Sciatic nerve (tissue), 2 donors: ENCODE data around the gene GLIS1. TPM values are rescaled to one million over a fixed set of nuclear protein-coding genes. Genes with fewer than 3 reads are reported as not detected.
A peak's percentile ranks its signal among the peaks of the same experiment; 100 is the strongest.

Experiments
- ATAC-seq: fragments of 200-7000 bp; cut with Tn5 transposase; one replicate; pipeline ENCODE4 v1.9.1; 2020; ENCODE audit warnings: mild to moderate bottlenecking, moderate library complexity
- DNase-seq: peaks from one replicate; pipeline ENCODE4 v3.0.0-alpha.2; 2020; ENCODE audit warnings: low spot score
- intact Hi-C: fragments of 100-400 bp; cut with DNase I; formaldehyde crosslinking; loops from one replicate; pipeline ENCODE4 v1.14.2; 2022
- total RNA-seq: library from RNA; stranded (reverse); fragmentation: NEBNext Ultra II Directional; extraction: Animal tissue kit (Norgen Biotek cat#: 25700); gene quantifications from one replicate; pipeline ENCODE4 v1.2.1, GENCODE V29; 2021
- donor health status: DM: no; HTN: no; CAD: no.
- donor health status: DM: no; HTN: no; CAD: no.

Gene GLIS1
- total RNA-seq, 1 donor from 2014 or later = 0.98 TPM

DNA sequence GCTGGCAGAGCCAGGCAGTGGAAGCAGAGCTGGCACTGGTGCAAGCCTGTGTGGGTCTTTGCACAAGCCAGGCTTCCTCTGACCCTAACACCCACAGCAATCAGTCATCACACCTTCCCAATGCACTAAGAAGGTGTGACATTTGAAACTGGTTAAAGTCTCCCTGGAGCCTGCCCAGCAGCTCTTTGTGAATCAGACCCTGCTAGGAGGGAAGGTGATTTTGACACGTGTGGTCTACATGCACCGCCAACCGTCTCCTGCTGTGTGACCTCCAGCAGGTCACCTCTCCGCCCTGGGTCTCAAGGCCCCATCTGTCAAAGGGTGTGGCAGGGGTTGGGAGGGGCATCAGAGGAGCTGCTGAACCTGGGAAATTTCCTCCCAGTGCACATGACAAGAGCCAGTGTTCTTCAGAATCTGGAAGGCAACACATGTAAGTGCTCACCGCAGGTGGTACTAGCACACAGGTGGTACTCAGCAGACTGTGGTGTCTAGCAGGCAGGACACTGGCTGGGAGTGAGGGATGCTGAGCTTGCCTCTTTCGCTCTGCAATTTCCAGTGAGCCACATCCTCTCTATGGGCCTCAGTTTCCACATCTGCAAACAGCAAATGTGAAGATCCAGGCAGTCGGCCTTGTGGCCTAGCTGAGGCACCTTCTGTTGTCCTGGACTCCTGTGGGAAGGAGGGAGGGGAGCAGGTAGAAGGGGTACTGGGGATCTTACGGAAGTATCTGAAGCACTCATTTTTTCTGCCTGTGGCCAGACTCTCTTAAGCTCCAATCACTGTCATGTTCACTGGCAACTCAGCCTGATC lies 156.5 kb downstream of the GLIS1 start:
- intact Hi-C loops = no loop called here
- DNase-seq = peak; percentile 35

DNA sequence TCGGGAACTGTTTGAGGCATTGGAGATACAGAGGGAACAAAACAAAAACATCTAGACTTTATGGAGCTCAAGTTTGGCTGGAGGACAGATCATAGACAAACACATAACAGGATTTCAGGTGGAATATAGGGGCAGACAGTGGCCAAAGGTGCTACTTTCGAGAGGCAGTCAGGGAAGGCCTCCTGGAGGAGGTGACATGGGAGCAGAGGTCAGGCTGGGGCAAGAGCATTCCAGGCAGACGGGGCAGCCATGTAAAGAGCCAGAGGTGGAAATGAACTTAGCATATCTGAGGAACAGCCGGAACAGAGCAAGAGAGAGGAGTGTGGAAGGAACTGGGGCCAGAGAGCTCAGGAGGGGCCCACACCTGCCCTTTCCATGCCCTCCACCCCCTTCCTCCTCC lies 157.5 kb downstream of the GLIS1 start:
- intact Hi-C loops = no loop called here
- DNase-seq = peak; percentile 7
- ATAC-seq = no peak

More for the DNA sequence above, 156.5 kb downstream of the GLIS1 start:
- ATAC-seq = no peak

DNA sequence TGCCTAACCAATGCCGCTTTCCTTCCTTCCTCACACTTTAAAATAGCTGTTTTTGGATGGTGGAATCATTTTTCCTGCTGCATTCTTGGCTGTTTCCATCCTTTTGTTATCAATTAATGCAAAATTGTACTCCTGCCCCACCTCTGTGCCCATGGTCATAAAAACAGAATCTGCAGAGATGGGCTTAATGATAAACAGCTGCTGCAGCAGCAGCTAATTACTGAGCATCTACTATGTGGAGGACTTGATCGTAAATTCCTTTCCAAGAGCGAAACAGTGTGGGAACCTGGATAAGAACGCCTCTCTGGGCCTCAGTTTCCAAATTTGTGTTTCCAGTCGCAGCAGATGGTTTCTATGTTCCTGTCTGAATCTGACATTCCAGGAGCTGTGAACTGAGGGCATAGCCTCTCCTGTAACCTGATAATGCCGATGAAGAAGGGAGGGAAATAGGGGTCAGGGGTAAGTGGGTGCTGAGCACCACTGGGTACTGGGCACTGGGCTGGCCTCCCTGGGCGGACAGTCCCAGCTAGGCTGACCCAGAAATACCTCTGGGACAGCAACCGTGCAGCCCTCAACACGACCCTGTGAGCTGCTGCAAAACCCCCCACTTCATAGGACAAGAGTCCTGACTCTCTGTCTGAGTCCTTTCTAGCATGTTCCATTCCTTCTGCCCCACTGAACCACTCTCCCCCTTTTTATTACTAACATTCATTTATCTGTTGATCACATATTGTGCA lies 158.1 kb downstream of the GLIS1 start:
- ATAC-seq = no peak
- DNase-seq = peak; percentile 14
- intact Hi-C loops = no loop called here

DNA sequence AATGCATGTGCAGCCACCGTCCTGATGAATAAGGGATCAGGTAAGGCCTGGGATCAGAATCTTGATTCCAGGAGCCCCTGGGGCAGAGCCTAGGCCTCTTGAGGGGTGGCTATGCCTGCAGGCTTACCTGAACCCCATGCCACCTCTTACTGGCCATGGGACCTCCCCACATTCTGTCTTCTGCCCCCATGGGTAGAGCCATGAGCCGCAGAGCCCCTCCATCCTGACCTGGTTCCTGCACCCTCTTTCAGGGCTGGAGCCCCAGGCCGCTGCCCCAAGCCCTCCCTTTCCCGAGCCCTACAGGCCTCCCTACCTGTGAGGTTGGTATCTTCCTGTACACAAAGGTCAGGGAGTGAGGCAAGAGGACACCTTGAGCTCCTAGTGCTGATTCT lies 159.0 kb downstream of the GLIS1 start:
- intact Hi-C loops = no loop called here
- ATAC-seq = no peak
- peak; percentile 12 for DNase-seq

DNA sequence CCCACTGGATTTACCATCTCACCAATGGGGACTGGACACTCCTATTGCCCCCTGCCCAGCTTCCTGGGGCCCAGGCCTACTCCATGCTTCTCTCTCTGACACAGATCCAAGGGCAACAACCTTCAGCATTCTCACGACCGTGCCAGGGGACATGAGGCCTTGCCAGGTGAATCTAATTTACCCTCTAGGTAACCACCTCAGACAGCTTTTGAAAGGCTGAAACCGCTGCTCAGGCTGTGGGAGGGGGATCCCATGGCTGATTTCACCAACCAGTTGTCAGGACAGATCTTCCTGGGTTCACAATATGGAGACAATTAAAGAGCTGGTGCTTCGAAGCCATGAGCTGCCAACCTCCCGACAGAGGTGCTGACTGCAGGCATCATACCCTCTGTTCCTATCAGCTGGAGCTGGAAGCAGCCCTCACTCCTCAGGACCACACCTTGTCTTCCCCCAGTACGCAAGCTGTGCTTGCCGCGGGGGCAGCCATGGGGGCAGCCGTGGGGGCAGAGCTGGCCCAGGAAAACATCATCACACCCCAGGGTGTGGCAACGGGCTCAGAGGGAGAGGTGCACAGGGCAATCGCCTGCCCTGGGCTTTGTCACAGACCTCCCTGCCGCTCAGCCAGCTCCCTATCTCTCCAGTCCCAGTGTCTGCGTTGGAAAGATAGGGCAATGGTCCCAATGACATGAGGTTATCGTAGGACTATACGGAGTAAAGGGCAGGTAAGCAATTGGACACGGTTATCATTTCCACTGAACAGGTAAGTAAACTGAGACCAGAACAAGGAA lies 159.5 kb downstream of the GLIS1 start:
- ATAC-seq (no peak), DNase-seq (peak; percentile 45)
- intact Hi-C loops = no loop called here

DNA sequence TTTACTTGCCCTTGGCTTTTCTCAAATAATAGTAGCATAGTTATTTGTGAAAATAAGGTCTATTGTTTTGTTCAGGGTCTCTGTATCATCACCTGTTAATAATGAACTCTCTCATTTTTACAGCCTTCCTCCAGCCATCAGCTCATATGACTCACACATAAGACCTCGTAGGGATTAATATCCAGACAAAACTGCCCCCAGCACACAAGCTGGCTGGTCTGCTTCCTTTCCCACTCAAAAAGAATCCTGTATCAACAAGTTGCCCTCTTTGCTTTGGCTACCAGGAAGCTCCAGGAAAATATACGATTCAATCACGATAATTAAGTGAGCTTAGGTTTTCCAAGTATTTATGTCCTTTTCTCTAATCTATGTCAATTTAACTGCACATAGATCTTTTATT lies 160.6 kb downstream of the GLIS1 start:
- DNase-seq = no peak
- intact Hi-C loops = no loop called here
- ATAC-seq = no peak

DNA sequence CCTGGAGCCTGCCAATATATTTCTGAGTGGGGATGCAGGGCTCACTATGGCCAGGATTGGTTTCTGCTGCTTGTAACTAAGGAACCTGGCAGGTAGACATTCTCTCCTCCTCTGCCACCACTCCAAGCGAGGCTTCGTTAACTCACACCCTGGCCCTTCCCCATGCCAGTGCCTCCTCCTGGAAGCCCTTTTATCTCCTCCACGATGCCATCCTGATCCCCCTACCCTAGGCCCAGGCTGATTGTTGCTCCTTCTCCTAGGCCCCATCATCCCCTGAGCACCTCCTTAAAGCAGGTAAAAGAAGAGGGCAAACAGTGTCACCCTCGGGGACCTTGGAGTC lies 161.2 kb downstream of the GLIS1 start:
- DNase-seq = peak; percentile 21
- no peak for ATAC-seq
- intact Hi-C loops = no loop called here

DNA sequence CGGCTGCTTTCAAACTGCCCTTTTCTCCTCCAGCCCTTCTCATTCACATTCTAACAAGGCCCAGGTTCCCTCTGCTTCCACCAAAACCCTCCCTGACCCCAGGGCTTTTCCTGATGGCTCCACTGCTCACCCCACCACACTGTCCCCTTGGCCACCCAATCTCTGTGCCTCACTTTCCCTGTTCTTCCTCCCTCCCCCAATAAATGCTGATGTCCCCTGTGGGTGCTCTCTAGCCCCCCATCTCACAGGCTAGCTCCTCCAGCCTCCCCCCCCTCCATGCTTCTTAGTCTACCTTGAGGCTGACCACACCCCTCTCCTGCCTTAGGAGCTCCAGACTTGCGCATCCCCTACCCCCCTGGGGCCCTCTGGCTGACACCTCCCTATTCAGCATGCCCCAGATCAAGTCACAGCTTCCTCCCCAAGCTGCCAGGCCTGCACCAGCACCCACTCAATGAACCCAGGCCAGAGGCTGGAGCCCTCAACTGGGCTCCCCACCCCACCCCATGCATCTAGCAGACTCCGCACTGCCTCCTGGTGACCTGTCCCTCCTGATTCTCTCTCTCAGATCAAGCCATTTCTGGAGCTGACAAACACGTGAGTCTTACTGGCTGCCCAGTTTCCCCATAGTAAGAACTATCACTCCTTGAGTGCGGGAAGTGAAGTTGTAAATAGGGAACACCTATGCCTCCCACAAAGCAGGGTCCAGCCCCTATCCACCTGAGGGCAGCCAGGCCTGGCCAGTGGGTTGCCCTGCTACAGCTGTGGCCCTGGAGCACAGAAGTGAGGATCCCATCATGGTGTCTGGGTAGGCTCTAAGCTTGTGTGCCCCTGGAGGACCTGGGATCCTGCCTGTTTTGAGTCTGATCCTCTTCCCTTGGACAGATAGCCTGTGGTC lies 161.9 kb downstream of the GLIS1 start:
- intact Hi-C loops = no loop called here
- DNase-seq = peak; percentile 25
- ATAC-seq = no peak

DNA sequence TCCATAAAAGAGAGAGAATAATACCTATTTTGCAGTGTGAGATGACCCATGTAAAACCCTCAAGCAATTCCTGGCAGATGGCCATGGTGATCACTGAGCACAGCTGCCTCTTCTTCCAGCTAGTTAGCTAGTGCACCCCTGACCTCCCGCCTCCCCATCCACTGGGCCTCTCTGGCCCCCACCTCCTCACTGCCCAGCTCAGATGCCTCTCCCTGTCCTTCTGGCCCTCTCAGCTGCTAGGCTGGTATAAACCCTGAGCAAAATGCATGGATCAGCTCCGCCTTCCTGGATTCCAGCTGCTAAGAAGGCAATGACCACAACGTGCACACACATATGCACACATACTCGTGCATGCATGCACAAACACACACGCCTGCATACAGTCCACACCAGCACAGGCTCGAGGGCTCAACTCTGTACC lies 162.6 kb downstream of the GLIS1 start:
- intact Hi-C loops = no loop called here
- peak; percentile 47 for DNase-seq
- no peak for ATAC-seq

DNA sequence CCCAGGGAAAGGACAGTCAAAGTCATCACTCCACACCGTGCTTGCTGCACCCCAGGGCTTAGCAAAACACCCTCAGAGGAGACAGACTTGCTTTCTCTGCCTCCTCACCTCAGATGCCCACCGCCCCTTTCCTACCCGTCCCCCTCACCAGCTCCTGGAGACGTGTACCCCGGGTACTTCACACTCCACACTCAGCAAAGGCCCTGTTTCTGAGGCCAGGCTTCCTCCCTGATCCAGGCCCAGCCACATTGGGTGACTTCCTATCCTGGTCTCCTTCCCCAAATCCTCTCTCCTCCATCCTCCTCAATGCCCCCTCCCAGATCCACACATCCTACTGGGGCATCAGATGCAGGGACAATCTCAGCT lies 163.0 kb downstream of the GLIS1 start:
- DNase-seq (peak; percentile 38), ATAC-seq (no peak)
- intact Hi-C loops = no loop called here

DNA sequence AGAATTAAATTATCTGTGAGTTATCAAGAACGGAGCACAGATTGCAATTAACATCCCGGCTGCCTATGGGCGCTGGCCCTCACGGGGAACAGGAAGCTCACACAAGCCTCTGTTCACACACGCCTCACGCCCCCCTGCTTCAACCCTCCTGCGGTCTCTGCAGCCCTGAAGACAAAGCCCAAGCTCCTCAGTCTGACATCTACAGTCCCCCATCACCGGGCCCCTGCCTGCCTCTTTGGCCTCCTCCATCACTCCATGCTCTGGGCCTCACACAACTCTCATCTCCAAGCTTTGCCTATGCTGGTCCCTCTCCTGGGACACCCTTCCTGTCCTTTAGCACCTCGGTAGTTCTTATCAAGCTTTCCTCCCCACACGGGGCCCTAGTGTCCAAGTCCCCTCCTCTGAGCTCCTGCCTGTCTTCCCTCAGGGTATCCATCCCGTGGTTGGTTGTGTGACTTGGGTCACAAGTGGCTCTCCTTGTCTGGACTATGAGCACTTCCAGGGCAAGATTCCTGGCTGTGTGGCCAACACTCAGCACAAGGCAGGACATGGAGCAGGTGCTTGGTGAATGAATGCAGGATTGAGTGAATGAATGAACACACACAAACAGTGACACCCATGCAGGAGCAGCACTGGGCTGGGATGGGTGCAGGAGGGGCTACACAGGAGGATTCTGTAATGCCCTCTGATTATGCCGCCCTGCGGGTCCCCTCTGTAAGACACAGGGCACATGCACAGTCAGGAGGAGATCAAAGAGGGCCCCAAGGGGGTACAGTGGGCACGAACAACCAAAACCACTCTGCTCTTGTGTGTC lies 163.6 kb downstream of the GLIS1 start:
- ATAC-seq (no peak), DNase-seq (peak; percentile 39)
- intact Hi-C loops = no loop called here

DNA sequence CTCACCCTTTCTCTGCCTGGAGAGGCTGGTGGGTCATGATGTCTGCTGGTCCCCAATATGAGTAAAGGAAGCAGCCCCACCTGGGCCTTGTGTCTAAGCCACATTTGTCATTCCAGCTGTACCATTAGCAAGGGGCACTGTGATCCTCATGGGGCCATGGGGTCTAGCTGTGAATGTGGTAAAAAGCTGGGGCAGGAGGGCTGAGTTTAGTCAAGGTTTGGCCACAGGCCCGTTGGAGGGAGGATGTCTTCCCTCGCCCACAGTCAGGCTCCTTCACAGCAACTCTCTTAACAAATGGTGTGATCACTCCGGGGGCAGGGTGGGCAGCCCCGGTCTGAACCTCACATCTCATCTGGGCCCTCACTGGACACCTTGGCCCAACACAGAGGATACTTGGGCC lies 164.3 kb downstream of the GLIS1 start:
- peak; percentile 34 for DNase-seq
- intact Hi-C loops = no loop called here
- ATAC-seq = no peak

DNA sequence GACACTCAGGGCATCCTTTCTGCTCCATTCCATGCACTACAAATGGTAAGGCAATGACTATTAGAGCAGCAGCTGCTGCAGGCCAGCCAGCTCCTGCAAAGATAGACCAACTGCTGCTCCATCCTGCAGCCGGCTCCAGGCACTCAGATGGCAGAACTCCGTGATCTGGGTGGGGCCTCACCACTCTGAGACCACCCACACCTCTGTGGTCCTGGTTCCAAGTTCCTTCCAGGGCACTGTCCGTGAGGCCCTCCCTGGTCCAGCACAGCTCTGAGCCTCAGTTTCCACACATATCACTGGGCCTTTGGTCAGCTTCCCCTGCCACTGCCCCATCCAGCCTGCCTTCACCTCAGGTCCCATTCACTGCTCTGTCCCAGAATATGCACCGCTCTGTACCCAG lies 165.0 kb downstream of the GLIS1 start:
- peak; percentile 25 for DNase-seq
- ATAC-seq = no peak
- intact Hi-C loops = no loop called here

DNA sequence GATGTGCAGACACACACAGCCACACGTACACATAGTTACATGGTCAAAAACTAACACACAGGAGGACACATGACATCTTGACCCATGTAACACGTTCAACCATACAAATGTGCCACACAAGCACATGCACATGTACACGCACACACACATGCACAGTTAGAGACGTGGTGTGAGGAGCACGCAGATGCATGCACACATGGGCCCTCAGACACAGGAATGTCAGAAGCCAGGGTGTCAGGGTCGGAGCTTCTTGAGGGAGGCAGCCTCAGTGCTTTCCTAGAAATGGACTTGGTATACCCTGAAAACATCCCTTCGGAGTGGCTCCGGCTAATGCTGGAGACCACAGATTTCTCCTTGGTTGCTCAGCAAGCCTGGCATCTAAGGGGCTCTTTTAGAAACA lies 165.4 kb downstream of the GLIS1 start:
- peak; percentile 35 for DNase-seq
- intact Hi-C loops = no loop called here
- ATAC-seq = no peak

DNA sequence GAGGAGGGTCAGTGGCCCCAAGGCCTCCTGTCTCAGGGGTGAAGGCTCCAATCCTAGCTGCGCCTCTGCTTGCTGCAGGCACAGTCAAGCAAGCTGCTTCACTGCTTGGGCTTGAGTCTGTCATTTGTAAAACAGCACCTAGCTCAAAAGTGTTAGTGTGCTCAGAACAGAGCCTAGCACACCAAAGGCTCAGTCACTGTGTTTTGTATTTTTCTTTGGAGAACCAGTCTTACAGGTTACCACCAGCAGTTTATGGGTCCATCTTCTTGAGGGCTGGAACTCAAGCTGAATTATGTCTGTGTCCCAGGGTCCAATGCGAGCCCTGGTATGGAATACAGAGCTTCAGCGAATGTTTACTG lies 166.2 kb downstream of the GLIS1 start:
- no peak for DNase-seq
- intact Hi-C loops = no loop called here
- ATAC-seq = no peak

DNA sequence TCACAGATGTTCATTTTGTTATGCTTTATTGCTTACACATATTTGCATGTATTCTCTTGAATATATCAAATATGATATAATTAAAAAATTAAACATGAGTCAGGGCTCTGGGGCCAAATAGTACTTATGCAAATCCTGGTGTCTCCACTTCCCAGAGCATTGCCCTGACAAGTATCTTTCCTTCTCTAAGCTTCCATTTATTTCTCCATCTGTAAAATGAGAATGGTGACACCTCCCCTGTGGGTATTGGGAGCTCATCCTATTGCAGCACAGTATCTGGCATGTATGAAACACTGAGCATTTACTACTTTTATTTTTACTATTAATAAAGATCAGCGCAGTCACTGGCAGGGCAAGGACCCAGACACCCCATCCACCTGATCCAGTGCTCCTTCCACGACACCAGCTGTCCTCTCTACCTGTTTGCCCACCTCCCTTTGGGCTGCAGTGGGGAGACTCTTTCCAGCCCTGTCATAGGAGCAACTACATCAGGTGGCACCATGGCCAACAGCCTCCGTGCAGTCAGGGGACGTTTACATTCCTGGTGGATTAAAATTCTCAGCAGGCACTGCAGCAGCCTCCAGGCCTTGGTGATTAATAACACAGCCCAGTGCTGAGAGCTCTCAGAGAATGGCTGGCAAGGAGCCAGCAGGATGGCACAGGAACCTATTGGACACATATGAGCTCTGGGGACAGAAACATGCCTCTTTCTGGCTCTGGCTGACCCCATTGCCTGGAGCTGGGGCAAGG lies 166.7 kb downstream of the GLIS1 start:
- ATAC-seq (no peak), DNase-seq (peak; percentile 45)
- intact Hi-C loops = no loop called here

DNA sequence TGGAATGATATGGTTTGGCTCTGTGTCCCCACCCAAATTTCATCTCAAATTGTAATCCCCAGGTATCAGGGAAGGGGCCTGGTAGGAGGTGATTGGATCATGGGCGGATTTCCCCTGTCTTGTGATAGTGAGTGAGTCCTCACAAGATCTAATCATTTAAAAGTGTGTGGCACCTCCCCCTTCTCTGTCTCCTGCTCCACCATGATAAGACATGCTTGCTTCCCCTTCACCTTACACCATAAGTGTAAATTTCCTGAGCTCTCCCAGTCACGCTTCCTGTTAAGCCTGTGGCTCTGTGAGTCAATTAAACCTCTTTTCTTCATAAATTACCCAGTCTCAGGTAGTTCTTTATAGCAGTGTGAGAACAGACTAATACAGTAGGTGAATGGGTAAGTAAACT lies 170.4 kb downstream of the GLIS1 start:
- ATAC-seq (no peak), DNase-seq (no peak)
- intact Hi-C loops = no loop called here

DNA sequence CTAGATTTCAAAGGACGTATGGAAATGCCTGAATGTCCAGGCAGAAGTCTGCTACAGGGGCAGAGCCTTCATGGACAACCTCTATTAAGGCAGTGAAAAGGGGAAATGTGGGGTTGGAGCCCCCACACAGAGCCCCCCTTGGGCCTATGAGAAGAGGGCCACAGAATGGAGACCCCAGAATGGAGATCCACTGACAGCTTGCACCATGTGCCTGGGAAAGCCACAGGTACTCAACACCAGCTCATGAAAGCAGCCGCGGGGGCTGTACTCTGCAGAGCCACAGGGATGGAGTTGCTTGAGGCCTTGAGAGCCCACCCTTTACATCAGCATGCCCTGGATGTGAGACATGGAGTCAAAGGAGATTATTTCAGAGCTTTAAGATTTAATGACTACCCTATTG lies 171.1 kb downstream of the GLIS1 start:
- DNase-seq (peak; percentile 26), ATAC-seq (no peak)
- intact Hi-C loops = no loop called here
